Measurements from ENCODE around the gene OCRL.

OCRL gene

DNA sequence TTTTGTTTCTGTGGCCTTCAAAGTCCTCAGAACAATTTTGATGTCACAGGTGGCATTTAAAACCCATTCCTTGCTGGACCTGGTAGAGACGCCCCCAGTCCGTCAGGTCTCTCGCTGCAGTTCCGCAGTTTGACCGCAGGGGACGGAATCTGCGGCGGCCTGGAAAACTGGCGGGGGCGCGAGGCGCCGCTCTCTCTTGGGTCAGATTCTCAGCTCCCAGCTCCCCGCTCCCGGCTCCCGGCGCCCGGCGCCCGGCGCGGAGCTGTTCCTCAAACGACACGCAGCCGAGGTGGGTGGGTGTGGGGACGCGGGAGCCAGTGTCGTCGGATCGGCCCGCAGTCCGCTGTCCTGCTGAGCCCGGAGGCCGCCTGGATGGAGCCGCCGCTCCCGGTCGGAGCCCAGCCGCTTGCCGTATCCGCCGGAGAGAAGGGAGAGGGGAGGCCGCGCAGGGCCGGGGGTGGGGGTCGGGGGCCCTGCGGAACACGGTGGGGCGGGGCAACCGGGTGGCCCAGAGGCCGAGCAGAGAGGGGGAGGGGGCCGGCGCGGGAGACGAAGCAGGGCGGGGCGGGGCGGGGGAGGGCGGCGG is at the start of gene OCRL:
Gene OCRL, plus strand, starts transcription at position 192 of the 586 bp plus-strand sequence. Its CDS starts 181 bp downstream, at position 373.
- DNase-seq (ENCODE audit: low read depth), result no peak

GRCh38 chrX:129490330-129490729 is 49.7 kb upstream of the OCRL start:
- DNase-seq (ENCODE audit: low read depth), result no peak

DNA sequence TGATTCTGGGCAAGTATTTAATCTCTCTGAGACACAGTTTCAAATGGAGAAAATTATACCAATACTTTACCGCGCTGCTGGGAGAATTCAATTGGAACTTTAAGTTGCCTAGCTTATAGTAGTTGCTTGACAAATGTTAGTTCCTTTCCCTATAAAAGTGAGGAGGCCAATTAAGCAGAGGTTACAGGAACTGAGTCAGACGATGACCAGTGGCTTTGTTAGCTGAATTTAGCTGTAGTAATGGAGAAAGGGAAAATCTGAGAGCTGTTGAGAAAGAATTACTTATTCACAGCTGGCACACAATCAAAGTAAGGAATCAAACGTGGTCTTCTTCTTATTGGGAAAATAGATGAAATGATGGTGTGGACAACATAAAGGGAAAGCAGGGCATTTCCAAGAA is 46.4 kb upstream of the OCRL start:
- DNase-seq (ENCODE audit: low read depth), result peak; percentile 38

DNA sequence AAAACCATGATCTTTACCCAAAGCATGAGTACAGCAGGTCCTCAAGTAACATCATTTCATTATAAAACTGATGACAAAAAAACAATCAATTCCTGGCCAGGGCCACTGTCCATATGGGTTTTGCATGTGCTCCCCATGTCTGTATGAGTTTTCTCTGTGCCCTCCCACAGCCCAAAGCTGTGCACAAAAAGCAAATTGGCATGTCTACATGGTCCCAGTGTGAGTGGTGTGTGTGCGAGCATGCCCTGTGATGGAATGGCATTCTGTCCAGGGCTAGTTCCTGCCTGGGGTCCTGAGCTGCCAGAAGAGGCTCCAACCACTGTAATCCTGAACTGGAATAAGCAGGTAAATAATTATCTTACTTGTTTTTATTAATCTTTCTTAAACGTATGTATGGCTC is 45.2 kb upstream of the OCRL start:
- DNase-seq (ENCODE audit: low read depth), result no peak

GRCh38 chrX:129495900-129496299 is 44.2 kb upstream of the OCRL start:
- no peak for DNase-seq (ENCODE audit: low read depth)

DNA sequence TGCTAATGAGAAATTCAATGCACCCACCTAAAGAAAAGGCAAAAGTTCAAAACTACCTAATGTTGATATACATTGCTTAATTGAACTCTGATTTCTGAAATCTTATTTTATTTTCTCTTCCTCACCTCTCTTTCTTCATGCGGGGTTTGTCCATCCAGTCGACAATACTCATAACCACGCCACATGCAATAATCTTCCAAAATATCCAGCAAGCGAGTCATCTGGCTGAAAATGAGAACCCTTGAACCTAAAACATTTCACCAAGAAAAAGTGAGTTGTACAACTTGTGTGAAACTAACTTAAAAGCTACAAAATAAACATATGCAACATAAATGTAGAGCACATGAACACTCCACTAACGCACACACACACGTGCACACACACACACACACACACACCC is 43.4 kb upstream of the OCRL start:
- no peak for DNase-seq (ENCODE audit: low read depth)

DNA sequence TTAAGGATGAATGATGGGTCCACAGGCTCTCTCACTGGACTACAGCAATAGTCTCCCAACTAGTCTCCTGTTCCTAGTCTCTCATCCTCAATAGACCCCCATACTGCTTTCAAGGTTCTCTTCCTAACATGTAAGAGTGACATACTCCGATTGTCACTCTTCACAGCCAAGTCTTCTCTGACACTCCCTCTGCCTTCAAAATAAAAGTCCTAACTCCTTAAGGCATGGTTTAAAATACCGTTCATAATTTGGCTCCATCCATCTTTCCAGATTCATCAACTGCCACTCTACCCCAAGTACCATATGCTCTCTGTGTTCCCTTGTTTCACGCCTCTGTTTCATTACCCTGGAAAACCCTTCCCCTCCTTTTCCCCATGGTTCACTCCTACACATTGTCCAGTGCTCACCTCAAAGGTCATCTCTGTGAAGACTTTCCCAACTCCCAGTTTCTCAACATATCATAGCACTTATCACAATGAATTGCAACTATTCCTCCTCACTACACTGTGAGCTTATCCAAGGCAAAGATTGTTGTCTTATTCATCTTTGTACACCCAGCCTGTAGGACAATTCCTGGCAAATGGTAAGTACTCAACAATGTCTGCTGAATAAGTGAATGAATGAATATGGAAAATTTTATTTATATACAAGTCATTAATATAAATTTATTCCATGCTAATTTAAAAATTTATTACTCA is 42.8 kb upstream of the OCRL start:
- no peak for DNase-seq (ENCODE audit: low read depth)

- no peak for DNase-seq (ENCODE audit: low read depth)
Observed at GRCh38 chrX:129510331-129510730, 29.7 kb upstream of the OCRL start.

DNA sequence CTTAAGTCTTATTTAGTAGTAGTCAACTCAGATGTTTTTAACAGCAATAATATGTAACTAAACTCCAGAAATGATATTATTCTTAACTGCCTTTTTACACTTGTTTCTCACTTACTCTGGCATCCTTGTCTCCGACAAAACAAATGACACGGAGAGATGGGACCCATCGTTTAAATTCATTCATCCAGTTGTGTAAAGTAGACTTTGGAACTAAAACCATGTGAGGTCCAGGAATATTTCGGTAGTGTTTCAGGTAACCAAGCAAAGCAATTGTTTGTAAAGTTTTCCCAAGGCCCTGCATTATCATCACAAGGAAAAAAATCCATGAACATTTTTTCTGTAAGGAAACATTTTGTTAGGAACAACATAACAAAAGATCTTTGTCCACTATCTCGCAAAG is 28.4 kb upstream of the OCRL start:
- no peak for DNase-seq (ENCODE audit: low read depth)

DNA sequence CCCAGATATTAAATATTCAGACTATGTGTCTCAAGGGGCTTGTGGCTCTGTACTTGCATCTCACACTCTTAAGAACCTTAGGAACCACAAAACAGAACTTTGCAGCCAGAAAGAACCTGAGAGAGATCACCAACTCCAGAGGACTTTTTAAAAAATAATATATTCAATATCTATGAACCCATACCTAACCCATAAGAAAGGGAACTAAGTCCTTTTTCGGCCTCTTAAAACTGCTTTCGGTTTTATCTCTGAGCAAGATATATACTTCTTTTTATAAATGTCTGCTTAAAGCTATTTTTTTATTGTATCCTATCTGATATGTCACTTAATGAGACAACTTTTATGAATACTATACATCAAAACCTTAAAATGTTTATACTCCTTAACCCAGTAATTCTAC is 27.6 kb upstream of the OCRL start:
- DNase-seq (ENCODE audit: low read depth), result no peak

DNA sequence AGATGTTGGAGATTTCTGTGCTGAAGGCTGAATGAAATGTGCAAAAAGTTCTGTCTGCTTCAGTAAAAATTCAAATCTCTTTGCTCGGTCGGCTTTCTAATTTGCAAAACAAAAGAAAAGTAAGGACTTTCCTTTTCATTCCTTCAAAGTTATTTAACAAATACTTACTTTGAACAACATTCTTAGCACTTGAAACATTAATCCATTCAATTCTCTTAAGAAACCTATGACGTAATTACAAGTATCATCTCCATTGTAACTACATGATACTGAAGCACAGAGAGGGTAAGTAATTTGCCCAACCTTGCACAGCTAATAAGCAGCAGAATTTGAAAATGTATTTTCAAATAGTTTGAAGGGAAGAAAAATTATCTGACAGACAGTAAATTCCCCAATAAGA is 23.7 kb upstream of the OCRL start:
- DNase-seq (ENCODE audit: low read depth), result no peak

GRCh38 chrX:129520151-129520550 is 19.9 kb upstream of the OCRL start:
- DNase-seq (ENCODE audit: low read depth), result no peak

DNA sequence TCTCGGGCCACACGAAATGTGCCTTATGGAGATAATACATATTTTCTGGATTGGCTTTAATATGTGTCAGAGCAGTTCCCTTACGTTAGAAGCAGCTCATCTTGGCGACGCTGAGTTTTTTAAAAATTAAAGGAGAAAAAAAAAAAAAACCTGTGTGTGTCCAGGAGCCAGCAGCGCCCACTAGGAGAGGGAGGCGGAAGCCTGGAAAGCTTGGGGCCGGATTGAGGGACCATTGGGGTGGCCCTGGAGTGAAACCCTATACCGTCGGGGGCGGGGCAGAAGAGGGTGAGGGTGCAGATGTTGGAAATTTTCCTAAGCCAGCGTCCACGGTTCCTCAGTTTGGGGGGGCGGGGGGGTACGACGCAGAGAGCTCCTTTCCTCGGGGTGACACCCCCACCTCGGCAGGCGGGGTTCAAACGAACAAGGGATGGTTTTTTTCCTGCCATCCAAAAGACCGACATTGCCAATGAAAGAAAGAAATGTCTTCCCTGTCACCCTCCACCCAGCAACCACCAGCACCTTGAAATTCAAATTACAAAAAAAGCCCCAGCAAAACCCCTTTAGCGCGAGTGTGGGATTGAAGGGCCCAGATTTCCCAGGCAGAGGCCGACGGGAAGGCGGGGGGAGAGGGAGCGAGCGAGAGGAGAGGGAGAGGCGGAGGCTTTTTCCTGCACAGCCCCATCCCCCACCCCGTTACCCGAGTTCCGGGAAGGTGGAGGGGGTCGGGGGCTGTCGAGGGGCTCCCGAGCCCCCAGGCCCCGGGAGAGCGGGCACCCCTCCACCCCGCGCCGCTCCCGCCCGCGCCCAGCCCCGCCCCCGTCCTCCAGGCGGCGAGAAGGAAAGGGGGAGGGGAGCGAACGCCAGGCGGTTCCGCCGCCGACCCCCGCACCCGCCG is 17.6 kb upstream of the OCRL start:
- no peak for DNase-seq (ENCODE audit: low read depth)

DNA sequence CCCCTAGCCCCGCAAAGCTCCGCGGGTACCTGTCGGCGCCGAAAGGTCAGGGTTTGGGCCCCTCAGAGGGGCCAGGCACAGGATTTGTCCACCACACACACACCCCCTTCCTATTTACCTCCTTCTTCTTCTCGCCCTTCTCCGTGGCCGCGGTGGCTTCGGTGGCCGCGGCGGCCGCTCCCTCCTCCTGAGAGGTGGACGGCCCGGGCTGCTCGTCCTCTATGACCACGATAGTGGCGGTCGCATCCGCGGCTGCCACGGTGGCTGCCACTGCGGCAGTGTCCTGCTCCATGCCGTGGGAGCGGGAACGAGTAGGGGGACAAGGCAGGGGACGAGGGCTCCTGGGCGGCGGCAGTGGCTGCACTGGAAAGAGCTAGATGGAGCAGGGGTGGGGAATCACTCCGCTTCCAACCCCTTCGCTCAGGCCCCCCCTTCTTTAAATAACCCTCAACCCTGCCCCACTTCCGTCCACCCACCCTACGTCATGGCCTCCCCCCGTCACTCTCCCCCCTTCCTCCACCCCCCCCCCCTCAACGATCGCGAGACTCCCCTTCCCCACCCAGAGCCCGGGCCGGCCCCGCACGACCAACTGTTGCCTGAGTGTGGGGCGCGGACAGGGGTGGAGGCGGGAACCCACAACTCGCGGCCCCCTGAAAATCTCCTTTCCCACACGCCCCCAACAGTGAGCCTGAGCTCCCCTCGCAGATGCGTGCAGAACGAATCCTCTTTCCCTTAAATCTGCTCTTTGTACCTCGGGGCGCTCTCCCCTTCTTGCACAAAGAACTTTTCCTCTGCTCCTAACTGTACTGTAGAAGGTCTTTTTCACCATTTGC is 16.8 kb upstream of the OCRL start, which contains the start of gene SMARCA1:
Gene SMARCA1, minus strand, starts transcription at position 412 of the 833 bp plus-strand sequence. Its CDS starts 120 bp downstream, at position 292.
- no peak for DNase-seq (ENCODE audit: low read depth)

DNA sequence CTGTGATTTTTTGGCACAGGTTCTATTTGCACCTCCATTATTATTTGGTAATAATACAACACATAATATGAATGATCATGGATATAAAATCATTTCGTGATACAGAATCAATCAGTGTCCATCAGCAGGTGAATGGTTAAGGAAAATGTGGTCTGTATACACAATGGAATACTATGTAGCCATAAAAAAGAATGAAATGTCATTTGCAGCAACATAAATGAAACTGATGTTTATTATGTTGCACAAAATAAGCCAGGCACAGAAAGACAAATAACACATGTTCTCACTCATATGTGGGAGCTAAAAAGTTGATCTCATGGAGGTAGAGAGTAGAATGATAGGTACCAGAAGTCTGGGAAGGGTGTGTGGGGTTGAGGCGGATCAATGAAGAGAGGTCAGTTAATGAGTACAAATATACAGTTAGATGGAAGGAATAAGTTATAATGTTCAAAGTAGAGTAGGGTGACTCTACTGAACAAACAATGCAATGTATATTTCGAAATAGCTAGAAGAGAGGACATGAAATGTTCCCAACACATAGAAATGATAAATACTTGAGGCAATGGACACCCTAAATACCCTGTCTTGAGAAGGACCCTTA is 15.7 kb upstream of the OCRL start:
- DNase-seq (ENCODE audit: low read depth), result no peak

- no peak for DNase-seq (ENCODE audit: low read depth)
Observed at GRCh38 chrX:129525162-129525561, 14.9 kb upstream of the OCRL start.

GRCh38 chrX:129525896-129526295 is 14.2 kb upstream of the OCRL start:
- no peak for DNase-seq (ENCODE audit: low read depth)

DNA sequence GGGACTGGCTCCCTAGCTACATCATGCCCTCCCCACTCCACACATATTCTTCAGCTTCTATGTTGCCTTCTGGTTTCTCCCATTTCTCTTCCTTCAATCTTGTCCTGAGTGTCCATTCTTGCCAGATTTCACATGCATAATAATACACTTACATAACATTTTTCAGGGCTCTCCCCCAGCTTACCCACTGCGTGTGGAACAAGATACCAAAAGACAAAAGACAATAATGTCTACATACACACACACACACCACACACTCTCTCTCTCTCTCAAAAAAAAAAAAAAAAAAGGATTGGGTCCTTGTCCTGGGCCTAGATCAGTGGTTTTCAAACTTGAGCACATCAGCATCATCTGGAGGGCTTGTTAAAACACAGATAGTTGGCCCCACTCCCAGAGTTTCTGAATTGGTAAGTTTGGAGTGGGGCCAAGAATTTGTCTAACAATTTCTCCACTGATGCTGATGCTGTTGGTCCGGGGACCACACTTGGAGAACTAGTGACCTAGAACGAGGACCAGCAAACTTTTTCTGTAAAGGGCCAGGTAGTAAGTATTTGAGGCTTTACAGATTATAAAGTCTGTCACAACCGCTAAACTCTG is 10.3 kb upstream of the OCRL start:
- no peak for DNase-seq (ENCODE audit: low read depth)

- DNase-seq (ENCODE audit: low read depth), result no peak
Observed at GRCh38 chrX:129530410-129530809, 9.6 kb upstream of the OCRL start.

DNA sequence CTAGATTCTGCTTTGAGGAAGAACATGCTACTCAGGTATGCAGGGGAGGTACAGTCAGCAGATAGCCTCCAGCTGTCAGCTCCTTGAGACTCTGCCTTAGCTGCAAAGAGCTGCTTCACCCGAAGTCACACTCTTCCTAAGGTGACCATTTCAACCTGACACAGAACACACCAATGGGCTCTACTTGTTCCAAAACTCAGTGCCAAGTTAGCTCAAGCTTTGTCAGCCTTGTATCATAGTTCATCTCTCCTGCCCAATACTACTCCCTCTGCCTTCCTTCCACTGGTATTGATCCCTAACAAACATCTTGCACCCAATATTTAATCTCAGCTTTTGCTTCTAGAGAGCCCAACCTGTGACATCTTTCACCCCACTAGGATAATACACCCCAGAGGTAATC is 8.9 kb upstream of the OCRL start:
- no peak for DNase-seq (ENCODE audit: low read depth)

Measured in GM04504 (cell line).